Activated CD8-positive, alpha-beta memory T cell treated with anti-CD3 and anti-CD28 coated beads, Interleukin-2, amount 50 U/mL, for 24 hours (primary cell): Measurements from ENCODE around the gene URM1.
A peak's percentile ranks its signal among the peaks of the same experiment; 100 is the strongest.
"Not testable (repeated sequence)": the region's sequence is repeated elsewhere in the genome, so short reads cannot be mapped to it uniquely, and the experiment has no call there.

Experiments
- DNase-seq: peaks from one replicate; pipeline ENCODE4 v3.0.0-alpha.2; 2020; ENCODE audit errors: extremely low read depth

URM1 gene

GRCh38 chr9:128409450-128409849 lies 38.3 kb downstream of the URM1 start:
- DNase-seq, result no peak

GRCh38 chr9:128409978-128410377 lies 38.8 kb downstream of the URM1 start:
- DNase-seq, result no peak

GRCh38 chr9:128411364-128412119 lies 40.4 kb downstream of the URM1 start:
- DNase-seq, result no peak

GRCh38 chr9:128412120-128412790 lies 41.1 kb downstream of the URM1 start:
- DNase-seq, result no peak

GRCh38 chr9:128413728-128414127 lies 42.6 kb downstream of the URM1 start:
- DNase-seq, result not testable (repeated sequence)

GRCh38 chr9:128414461-128414860 lies 43.3 kb downstream of the URM1 start:
- no peak for DNase-seq

GRCh38 chr9:128415281-128415680 lies 44.1 kb downstream of the URM1 start:
- DNase-seq, result no peak

GRCh38 chr9:128416014-128416413 lies 44.8 kb downstream of the URM1 start:
- DNase-seq, result no peak

- DNase-seq, result no peak
Measured at GRCh38 chr9:128416432-128417019, 45.4 kb downstream of the URM1 start.

GRCh38 chr9:128419061-128419925 lies 48.1 kb downstream of the URM1 start:
- no peak for DNase-seq

- peak; percentile 20 for DNase-seq
Measured at GRCh38 chr9:128420060-128420650, 49.0 kb downstream of the URM1 start.

- DNase-seq, result no peak
Measured at GRCh38 chr9:128420651-128421481, 49.7 kb downstream of the URM1 start, which contains the start of gene CERCAM. TSS of gene CERCAM (plus strand) at chr9:128420857. CDS start at chr9:128420878, 21 bp downstream.

- no peak for DNase-seq
Measured at GRCh38 chr9:128421482-128421996, 50.4 kb downstream of the URM1 start.

GRCh38 chr9:128422022-128422782 lies 51.0 kb downstream of the URM1 start:
- not testable (repeated sequence) for DNase-seq

- no peak for DNase-seq
Measured at GRCh38 chr9:128422783-128423150, 51.6 kb downstream of the URM1 start.

GRCh38 chr9:128423356-128423755 lies 52.2 kb downstream of the URM1 start:
- not testable (repeated sequence) for DNase-seq

- no peak for DNase-seq
Measured at GRCh38 chr9:128424268-128424780, 53.1 kb downstream of the URM1 start.

GRCh38 chr9:128428644-128429512 lies 57.7 kb downstream of the URM1 start:
- no peak for DNase-seq
